NCI-H2081 (cell line): ENCODE measurements around the gene MTMR4.
A peak's percentile ranks its signal among the peaks of the same experiment; 100 is the strongest.
"Not testable (repeated sequence)": the region's sequence is repeated elsewhere in the genome, so short reads cannot be mapped to it uniquely, and the experiment has no call there.

Source experiments
- DNase-seq, 2 experiments: peaks; one replicate each; lab custom pipeline; 2025; lab: John Stamatoyannopoulos, UW

Gene MTMR4

GRCh38 chr17:58525239-58525638 lies 10.8 kb upstream of the MTMR4 start:
- no peak for DNase-seq

DNA sequence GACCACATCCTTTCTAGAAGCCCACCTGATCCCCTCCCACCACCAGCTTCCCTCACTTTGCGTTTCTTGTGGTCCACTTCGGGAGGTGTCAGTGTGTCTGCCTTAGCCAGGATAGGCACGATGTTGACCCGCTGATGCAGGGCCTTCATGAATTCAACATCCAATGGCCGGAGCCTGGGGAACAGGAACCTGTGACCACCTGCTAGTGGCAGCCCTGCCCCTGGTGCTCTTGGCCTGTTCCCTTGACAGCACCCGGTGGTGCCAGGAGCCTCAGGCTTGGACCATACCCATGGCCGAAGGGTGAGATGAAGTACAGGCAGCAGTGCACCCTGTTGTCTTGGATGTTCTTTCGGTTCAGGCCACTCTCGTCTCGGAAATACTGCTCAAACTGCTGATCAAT lies 7.2 kb upstream of the MTMR4 start:
- DNase-seq: no peak

DNA sequence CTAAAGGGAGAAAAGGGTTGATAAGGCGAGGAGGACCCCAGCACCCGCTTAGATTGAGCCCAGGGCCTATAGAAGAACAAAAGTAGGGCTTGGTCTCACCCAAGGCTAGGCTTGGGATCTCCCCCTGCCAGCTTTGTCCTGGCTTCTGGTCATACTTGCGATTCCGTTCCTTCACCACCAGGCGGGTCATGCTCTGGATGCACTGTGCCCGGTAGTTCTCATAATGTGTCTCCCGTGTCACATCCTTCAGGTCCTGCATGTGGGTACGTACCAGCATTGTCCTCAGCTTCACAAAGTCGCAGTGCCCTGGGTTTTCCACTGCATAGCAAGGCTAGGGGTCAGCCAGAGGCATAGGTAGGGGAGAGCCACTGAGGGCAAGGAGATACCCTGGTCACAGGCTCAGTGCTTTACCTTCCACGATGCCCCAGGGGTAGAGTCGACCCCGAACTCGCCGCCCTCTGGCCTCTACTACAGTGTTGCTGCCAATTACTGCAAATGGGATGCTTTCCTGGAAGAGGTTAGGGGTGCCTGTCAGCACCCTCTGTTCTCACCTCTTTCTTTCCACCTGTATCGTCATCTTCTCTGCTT lies 6.5 kb upstream of the MTMR4 start:
- no peak for DNase-seq

GRCh38 chr17:58517928-58518609 lies 3.6 kb upstream of the MTMR4 start:
- peak; percentile 100 for DNase-seq

- DNase-seq: no peak
These were observed 3.0 kb upstream of the MTMR4 start for GRCh38 chr17:58517378-58517927.

GRCh38 chr17:58516644-58517377 lies 2.4 kb upstream of the MTMR4 start:
- DNase-seq: no peak

DNA sequence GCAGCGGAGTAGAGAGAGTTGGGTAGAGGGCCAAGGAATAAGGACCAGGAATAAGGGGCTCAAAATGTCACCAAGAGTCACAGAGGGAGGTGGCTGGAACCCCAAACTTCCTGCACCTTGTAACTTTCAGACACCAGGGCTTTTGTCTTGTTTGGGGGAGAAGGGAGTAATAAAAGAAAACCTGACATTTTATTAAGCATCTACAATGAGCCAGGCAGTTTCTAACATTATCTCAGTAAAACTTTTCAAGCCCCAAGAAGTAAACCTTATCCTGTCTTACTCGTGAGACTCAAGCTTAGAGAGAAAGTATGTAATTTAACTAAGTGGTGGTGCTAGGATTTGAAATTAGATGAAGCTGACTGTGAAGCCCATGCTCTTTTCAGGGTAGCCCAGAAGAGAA lies 848 bp upstream of the MTMR4 start:
- DNase-seq: no peak

DNA sequence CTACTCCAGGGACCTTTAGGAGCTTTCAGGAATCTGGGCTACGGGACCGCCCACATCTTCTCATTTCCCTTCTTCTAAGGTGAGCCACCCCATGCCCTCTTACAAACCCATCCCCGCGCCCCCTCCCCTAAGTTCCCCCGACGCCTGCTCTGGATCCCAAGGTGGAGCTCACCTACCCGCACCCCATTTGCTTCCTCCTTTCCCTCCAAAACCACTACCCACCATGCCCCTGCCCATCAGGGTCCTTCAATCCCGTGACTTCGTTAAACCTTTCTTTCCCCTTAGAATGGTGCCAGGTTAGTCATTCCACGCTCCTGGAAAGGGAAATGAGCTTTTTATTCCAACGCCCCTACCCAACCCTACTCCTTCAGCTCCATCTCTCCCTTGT lies 326 bp upstream of the MTMR4 start:
- no peak for DNase-seq

DNA sequence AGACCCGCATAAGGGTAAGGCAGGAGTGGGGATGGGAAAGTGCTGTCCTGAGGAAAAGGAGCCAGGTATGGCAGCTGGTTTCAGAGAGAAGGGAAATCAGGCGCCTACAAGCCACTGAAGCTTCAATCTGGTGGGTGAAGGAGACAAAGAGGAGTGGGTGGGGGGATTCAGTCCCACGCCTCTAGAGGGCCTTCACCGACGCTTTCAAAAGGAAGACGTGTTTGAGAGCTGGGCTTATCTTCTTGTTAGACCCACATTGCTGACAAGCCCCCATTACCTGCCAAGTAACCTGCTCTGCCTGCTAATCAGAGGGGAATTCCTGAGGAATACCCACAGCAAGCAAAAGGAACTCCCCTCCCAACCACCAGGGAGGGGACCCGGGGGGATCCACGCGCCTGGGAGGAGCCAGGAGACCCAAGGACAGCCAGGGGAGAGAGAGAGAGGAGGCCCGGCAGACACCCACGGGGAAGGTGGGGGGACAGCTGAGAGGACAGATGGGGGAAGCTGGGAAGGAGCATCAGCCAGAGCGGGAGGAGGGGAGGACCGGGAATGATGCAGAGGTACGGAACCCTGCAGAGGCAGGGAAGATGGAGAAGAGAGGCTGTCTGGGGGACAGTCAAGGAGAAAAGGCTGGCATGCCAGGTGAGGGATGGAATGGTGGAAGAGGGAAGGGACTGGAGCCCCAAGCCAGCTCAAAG lies 1.0 kb downstream of the MTMR4 start:
- DNase-seq: no peak

- no peak for DNase-seq
These were observed 4.4 kb downstream of the MTMR4 start for GRCh38 chr17:58510075-58510474.

GRCh38 chr17:58508341-58509067 lies 5.9 kb downstream of the MTMR4 start:
- DNase-seq: no peak

- no peak for DNase-seq
These were observed 7.3 kb downstream of the MTMR4 start for GRCh38 chr17:58507123-58507634.

GRCh38 chr17:58506354-58507080 lies 7.9 kb downstream of the MTMR4 start:
- DNase-seq: no peak

DNA sequence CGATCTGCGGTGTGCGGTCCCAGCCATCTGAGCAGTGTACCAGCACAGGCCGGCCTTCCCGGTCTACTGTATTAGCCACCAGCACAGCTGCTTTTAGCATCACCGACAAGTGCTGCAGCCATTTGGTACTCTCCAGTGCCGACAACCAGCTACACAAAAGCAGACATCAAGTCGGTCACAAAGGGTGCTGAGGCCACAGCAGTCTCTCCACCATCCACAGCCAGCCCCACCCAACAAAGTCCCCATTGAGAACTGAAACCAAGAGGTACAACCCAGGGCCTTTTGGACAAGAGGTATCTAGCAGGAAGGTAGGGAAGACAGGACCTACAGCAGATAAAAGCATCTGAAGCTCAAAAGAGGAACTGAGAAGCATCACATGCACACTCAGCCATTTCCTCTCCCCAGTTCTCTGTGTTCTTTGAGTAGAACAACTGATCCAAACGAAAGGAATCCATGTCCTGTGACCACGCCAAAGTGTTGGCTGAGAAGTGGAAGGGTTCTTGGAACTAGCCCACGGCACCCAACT lies 9.5 kb downstream of the MTMR4 start:
- no peak for DNase-seq

- no peak for DNase-seq
These were observed 10.6 kb downstream of the MTMR4 start for GRCh38 chr17:58503866-58504265.

GRCh38 chr17:58503134-58503533 lies 11.3 kb downstream of the MTMR4 start:
- DNase-seq: not testable (repeated sequence)

DNA sequence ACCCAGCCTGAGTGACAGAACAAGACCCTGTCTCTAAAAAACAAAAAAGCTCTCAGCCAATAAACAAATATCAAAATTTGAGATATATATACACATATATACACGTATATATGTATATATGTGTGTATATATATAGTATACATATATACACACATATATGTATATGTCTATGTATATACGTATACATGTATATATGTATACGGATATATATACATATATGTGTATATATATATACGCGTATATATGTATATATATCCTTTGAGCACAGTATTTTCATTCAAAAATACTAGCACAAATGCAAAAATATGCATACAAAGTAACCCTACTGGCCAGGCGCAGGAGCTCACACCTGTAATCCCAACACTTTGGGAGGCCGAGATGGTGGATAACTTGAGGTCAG lies 13.0 kb downstream of the MTMR4 start:
- no peak for DNase-seq

GRCh38 chr17:58498177-58498828 lies 16.1 kb downstream of the MTMR4 start:
- no peak for DNase-seq

- DNase-seq: no peak
These were observed 20.9 kb downstream of the MTMR4 start for GRCh38 chr17:58493506-58493905.
